ENCODE results near the gene SYT7. TPM values are rescaled to one million over a fixed set of nuclear protein-coding genes. Genes with fewer than 3 reads are reported as not detected.
A peak's percentile ranks its signal among the peaks of the same experiment; 100 is the strongest.

The SYT7 gene
- total RNA-seq, 4 donors from 2014 or later = 1.3 to 4.2 (median 1.8) TPM

DNA sequence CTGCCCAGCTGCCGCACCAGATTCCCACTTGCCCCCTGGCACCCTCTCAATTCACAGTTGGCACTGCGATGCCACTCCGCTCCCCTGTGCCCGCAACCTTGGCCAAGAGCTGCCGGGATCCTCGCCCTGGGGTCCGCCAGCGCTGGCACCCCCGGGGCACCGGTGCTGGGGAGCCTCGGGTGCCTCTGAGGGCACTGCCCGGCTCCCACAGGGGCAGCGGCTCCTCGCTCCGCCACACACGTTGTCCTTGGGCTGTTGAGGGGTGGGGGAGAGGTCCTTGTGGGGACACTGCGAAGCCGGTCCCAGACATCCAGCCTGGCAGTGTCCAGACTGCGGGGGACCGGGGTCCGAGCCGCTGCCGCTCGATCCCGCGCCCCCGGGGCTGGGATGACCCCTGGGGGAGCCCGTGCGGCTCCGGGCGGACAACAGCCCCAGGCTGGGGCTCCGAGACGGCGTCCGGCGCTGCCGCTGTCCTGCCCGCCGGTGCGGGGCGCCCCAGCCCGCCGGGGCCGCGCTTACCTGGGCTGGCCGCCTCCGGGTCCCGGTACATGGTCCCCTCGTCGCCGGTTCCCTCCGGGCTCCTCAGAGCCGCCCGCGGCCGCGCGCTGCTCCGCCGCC, 496 bp downstream of the SYT7 start:
- Histone ChIP-seq H3K9me3 (no peaks in the 10 kb centered on the region), H3K27me3 (peaks cover 5 to 38% (median 14%) of the 10 kb centered on the region in 4 donors), H3K27ac (replicated peaks in 1 of 4) (no peak overlapping the region), H3K4me3 (peak overlapping the region; percentile 59 to 77 (median 60)), H3K36me3 (no peaks in the 10 kb centered on the region), H3K4me1 (peaks cover 15 to 20% (median 16%) of the 10 kb centered on the region in 4 donors)
- 0% methylated on average over 2 of the region's 60 CpGs for WGBS
- no peak for DNase-seq (ENCODE audit: extremely low spot score)
- intact Hi-C loops (cut with DNase I) = loop anchor here (10.0 kb wide), 1 partner anchor 154 kb away; no protein-coding TSS in a partner anchor
- TF ChIP-seq EP300 (IDR thresholded peaks at IDR 0.05) = no peak
- no peak for TF ChIP-seq POLR2AphosphoS5 (IDR thresholded peaks at IDR 0.05)

DNA sequence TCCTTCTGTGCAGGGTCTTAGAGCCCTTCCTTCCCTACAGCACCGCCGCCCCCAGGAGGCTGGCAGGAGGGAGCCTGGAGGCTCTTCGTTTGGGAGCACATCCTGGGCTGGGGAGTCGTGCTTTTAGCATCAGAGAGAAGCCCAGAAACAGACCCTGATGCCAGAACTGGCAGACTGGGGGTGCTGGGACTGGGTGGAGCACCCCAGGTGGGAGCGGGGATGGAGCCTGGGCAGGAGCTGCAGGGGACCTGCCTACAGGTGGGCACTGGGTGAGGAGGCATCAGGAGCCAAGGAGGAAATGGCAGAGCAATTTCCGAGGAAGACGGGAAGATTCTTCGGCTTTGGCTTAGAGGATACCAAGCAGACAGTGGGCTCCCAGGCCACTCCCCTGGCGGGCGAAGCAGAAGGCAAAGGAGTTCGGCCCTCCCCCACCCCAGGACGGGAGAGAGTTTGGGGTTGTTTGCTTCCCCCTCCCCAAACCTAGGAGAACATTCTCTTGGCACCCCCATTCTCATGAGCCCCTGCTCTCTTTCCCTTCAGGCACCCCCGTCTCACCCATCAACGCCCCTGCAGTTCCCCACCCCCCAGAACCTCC, 1.1 kb downstream of the SYT7 start:
- peaks cover 5 to 40% (median 14%) of the 10 kb centered on the region in 4 donors for H3K27me3 ChIP-seq
- peak overlapping the region; percentile 59 to 77 (median 60) for H3K4me3 ChIP-seq
- WGBS = 19% methylated on average over 6 of the region's 14 CpGs
- no peak for TF ChIP-seq EP300 (IDR thresholded peaks at IDR 0.05)
- H3K27ac ChIP-seq (replicated peaks in 1 of 4) = no peak overlapping the region
- H3K9me3 ChIP-seq = no peaks in the 10 kb centered on the region
- no peaks in the 10 kb centered on the region for H3K36me3 ChIP-seq
- H3K4me1 ChIP-seq = peaks cover 15 to 20% (median 16%) of the 10 kb centered on the region in 4 donors
- intact Hi-C loops (cut with DNase I) = loop anchor here (10.0 kb wide), 1 partner anchor 155 kb away; no protein-coding TSS in a partner anchor
- DNase-seq (ENCODE audit: extremely low spot score) = no peak

DNA sequence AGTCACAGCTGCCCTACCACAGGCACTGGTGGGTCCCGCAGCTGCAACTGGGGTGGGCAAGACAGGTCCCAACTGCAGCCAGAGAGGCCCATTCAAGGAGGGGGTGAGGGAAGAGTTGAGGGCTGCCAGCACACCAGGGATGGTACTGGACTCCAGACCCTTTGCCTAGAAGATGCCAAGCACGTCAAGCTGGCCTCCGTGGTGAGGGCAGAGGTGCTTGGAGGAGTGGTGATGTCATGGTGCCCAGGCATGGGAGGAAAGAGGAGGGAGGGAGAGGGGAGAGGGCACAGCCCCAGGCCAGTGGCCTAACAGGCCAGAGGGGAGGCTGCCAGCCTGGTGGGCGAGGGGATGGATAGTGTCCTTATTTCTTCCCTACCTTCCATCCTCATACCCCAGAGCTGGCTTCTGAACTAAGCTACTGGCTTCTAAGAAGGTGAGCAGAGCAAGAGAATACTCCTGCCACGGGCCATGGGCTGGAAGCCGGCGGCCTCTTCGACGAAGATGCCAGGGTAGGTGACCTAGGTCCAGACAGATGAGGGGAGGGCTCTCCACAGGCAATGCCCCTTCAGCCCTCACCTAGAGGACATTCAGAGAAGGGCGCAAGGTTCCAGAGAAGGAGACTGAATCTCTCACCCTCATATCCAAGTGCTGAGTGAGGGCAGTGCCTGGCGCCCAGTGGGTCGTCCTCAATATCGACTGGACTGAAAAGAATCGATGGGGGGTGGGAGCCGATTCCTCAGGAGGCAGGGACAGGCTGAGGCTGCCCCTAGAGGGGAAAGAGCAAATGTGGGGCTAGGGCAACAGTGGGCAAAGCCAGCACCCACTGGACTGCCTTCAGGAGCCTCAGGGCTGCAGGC, 1.8 kb downstream of the SYT7 start:
- no peak for DNase-seq (ENCODE audit: extremely low spot score)
- no peak overlapping the region for H3K27ac ChIP-seq (replicated peaks in 1 of 4)
- H3K27me3 ChIP-seq = peaks cover 5 to 47% (median 14%) of the 10 kb centered on the region in 4 donors
- no peak overlapping the region for H3K4me3 ChIP-seq
- peaks cover 15 to 20% (median 16%) of the 10 kb centered on the region in 4 donors for H3K4me1 ChIP-seq
- no peaks in the 10 kb centered on the region for H3K9me3 ChIP-seq
- WGBS = 70% methylated on average over 15 of the region's 15 CpGs
- intact Hi-C loops (cut with DNase I) = no loop called here
- TF ChIP-seq POLR2AphosphoS5 (IDR thresholded peaks at IDR 0.05) = no peak
- no peak for TF ChIP-seq POLR2A (IDR thresholded peaks at IDR 0.05; ENCODE audit: low read depth)
- TF ChIP-seq, protein P1, sequence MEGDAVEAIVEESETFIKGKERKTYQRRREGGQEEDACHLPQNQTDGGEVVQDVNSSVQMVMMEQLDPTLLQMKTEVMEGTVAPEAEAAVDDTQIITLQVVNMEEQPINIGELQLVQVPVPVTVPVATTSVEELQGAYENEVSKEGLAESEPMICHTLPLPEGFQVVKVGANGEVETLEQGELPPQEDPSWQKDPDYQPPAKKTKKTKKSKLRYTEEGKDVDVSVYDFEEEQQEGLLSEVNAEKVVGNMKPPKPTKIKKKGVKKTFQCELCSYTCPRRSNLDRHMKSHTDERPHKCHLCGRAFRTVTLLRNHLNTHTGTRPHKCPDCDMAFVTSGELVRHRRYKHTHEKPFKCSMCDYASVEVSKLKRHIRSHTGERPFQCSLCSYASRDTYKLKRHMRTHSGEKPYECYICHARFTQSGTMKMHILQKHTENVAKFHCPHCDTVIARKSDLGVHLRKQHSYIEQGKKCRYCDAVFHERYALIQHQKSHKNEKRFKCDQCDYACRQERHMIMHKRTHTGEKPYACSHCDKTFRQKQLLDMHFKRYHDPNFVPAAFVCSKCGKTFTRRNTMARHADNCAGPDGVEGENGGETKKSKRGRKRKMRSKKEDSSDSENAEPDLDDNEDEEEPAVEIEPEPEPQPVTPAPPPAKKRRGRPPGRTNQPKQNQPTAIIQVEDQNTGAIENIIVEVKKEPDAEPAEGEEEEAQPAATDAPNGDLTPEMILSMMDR (IDR thresholded peaks at IDR 0.05) = no peak
- no peak for TF ChIP-seq EP300 (IDR thresholded peaks at IDR 0.05)
- H3K36me3 ChIP-seq = no peaks in the 10 kb centered on the region

DNA sequence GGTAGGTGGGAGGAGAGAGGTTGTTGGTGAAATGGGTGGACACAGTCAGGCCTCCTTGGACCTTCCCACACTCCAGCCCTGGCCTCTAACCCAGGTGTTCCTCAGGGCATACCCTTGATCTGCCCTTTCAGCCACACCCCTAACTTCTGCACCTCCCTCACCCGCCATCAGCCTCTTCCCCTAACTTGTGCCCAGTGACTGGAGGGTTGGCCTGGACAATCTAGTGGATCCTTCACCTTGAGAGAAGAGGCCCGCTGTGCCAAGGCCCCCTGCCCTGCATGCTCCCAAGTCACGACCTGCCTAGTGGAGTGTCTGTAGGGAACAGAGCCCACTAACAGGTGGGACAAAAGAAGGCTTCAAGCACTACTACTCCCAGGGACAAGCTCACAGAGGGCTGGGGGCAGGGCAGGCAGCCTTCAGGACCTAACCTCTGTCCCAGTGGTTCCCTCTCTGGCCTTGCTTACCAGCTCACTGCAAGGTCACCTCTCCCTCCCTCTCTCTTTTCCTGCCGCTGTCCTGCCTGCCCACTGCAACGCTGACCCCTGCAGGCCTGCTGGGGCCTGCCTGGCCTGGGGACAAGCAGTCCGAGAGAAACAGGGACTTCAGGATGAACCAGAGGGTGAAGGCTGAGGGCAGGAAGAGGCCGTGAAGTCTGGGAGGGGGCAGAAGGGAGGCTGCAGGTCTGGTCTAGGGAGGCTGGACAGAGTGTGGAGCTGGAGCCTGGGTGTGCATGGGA, 3.3 kb downstream of the SYT7 start:
- Histone ChIP-seq H3K27me3 (peaks cover 5 to 47% (median 14%) of the 10 kb centered on the region in 4 donors), H3K9me3 (no peaks in the 10 kb centered on the region), H3K27ac (replicated peaks in 1 of 4) (no peak overlapping the region), H3K36me3 (no peaks in the 10 kb centered on the region), H3K4me3 (no peak overlapping the region), H3K4me1 (peaks cover 15 to 20% (median 16%) of the 10 kb centered on the region in 4 donors)
- intact Hi-C loops (cut with DNase I) = no loop called here
- TF ChIP-seq, protein P1 (IDR thresholded peaks at IDR 0.05) = peak in 1 of 3 experiments; percentile 4
- no peak for TF ChIP-seq EP300 (IDR thresholded peaks at IDR 0.05)
- no peak for DNase-seq (ENCODE audit: extremely low spot score)
- 73% methylated on average over 6 of the region's 7 CpGs for WGBS

DNA sequence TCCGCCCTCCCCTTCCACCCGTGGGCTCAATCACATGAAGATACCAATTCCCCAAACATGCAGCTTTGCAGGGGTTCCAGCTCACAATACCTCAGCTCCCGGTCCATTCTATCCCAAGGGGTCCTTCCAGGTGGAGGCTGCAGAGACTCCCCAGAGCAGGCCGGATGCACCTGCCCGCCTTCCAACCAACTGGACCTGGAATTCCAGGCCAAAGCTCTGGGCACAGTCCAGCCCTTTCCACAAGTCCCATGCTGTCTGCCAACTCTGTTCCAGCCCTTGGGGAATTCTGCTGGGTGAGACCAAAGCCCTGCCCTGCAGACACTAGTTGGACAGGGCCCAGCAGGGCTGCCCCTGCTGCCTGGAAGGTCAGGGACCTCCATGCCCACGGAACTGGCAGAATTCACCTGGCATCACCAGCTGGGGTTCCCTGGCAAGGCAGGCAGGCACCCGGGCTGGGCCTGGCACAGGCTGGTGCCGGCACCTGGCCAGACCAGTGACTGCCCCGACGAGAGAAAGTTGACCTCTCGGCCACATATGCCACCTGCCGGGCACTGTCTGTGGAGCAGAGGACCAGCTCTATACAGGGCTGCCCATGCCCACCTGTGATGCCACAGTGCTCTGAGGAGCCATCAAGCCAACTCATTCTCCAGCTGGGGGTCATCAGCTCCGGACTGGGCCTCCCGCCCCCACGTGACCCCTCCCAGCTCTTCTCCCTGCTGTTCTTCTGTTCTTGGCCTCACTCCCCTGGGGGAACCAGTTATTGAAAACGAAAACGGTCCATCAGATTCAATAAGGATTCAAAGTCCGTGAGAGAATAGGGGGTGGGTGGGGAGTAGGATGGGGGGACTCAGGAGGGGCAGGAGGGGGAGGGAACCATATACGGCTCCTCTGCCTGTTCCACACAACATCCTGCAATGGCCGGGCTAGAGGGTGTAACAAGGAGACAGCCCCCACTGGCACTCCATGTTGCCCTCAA, 4.7 kb downstream of the SYT7 start:
- Histone ChIP-seq H3K36me3 (no peaks in the 10 kb centered on the region), H3K4me1 (peaks cover 10 to 15% (median 13%) of the 10 kb centered on the region in 4 donors), H3K4me3 (no peak overlapping the region), H3K9me3 (no peaks in the 10 kb centered on the region), H3K27me3 (peaks cover 5 to 52% (median 14%) of the 10 kb centered on the region in 4 donors), H3K27ac (replicated peaks in 1 of 4) (no peak overlapping the region)
- intact Hi-C loops (cut with DNase I) = no loop called here
- no peak for DNase-seq (ENCODE audit: extremely low spot score)
- 78% methylated on average over 13 of the region's 20 CpGs for WGBS
- TF ChIP-seq POLR2AphosphoS5 (IDR thresholded peaks at IDR 0.05) (no peak), EP300 (IDR thresholded peaks at IDR 0.05) (no peak), POLR2A (IDR thresholded peaks at IDR 0.05; ENCODE audit: low read depth) (no peak)
- TF ChIP-seq, protein P1 (IDR thresholded peaks at IDR 0.05) = no peak

All from esophagus muscularis mucosa (tissue), 4 donors.